Myocyte (in vitro differentiated cells): ENCODE data around the gene ARNT2. TPM values are rescaled to one million over a fixed set of nuclear protein-coding genes. Genes with fewer than 3 reads are reported as not detected.

Experiments
- DNase-seq: peaks from one replicate; pipeline ENCODE4 v3.0.0-alpha.2; 2012; ENCODE audit warnings: low read depth
- total RNA-seq: library from RNA; depleted of rRNA; stranded (reverse); fragments of >200 nt; gene quantifications from 2 replicates; pipeline ENCODE4 v1.2.3, GENCODE V29; 2014

The ARNT2 gene
- total RNA-seq, 1 donor from 2014 or later = 26.6 TPM

- no peak for DNase-seq
Observed at GRCh38 chr15:80489030-80489594, 84.9 kb downstream of the ARNT2 start.

GRCh38 chr15:80490431-80490990, 86.3 kb downstream of the ARNT2 start:
- DNase-seq = no peak

GRCh38 chr15:80491163-80491847, 87.1 kb downstream of the ARNT2 start:
- no peak for DNase-seq

- no peak for DNase-seq
Observed at GRCh38 chr15:80492409-80492808, 88.2 kb downstream of the ARNT2 start.

- DNase-seq = no peak
Observed at GRCh38 chr15:80492874-80493273, 88.7 kb downstream of the ARNT2 start.

GRCh38 chr15:80494351-80494751, 90.2 kb downstream of the ARNT2 start:
- no peak for DNase-seq

GRCh38 chr15:80494756-80495155, 90.6 kb downstream of the ARNT2 start:
- no peak for DNase-seq

GRCh38 chr15:80495401-80495942, 91.3 kb downstream of the ARNT2 start:
- DNase-seq = no peak

- no peak for DNase-seq
Observed at GRCh38 chr15:80496096-80496495, 91.9 kb downstream of the ARNT2 start.

GRCh38 chr15:80497221-80497620, 93.0 kb downstream of the ARNT2 start:
- no peak for DNase-seq

- DNase-seq = peak; percentile 52
Observed at GRCh38 chr15:80498652-80499051, 94.5 kb downstream of the ARNT2 start.

GRCh38 chr15:80500021-80500420, 95.8 kb downstream of the ARNT2 start:
- no peak for DNase-seq

- no peak for DNase-seq
Observed at GRCh38 chr15:80501476-80501875, 97.3 kb downstream of the ARNT2 start.

GRCh38 chr15:80502782-80503181, 98.6 kb downstream of the ARNT2 start:
- DNase-seq = no peak

GRCh38 chr15:80503319-80503952, 99.3 kb downstream of the ARNT2 start:
- peak; percentile 60 for DNase-seq

GRCh38 chr15:80504931-80505330, 100.7 kb downstream of the ARNT2 start:
- DNase-seq = no peak

- no peak for DNase-seq
Observed at GRCh38 chr15:80506286-80506893, 102.2 kb downstream of the ARNT2 start.

- no peak for DNase-seq
Observed at GRCh38 chr15:80507131-80507530, 102.9 kb downstream of the ARNT2 start.

- no peak for DNase-seq
Observed at GRCh38 chr15:80507638-80508316, 103.6 kb downstream of the ARNT2 start.

GRCh38 chr15:80508783-80509182, 104.6 kb downstream of the ARNT2 start:
- no peak for DNase-seq

GRCh38 chr15:80509800-80510199, 105.6 kb downstream of the ARNT2 start:
- no peak for DNase-seq
